Embryonic facial prominence (tissue), 1 donor: Measurements from ENCODE around the gene PRR3.

Experiments used
- DNase-seq: peaks from one replicate; pipeline ENCODE4 v3.0.0-alpha.2; 2016; ENCODE audit errors: extremely low spot score

PRR3 gene

GRCh38 chr6:30612213-30612612, 55.1 kb downstream of the PRR3 start:
- DNase-seq, result no peak

- no peak for DNase-seq
These were observed 55.7 kb downstream of the PRR3 start for GRCh38 chr6:30612687-30613248.
